ENCODE data around the gene RFFL.

DNA sequence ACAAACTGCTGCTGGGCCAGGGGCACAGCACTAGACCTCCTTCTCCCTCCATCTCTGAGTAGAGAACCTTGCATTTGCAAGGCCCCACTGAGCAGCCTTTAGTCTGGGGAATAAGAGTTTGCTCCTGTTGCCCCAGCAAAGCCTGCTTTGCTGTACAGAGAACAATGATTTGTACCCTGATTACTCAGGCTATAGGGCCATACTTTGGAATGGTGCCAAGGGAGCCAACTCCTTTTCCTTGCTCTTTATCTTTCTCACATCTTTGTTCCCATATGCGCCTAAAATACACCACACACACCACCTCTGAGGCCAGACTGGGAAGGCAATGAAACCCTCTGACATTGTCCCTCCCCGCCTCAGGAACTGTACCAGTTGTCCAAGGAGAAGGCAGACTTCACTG, 62.0 kb downstream of the RFFL start:
- TF ChIP-seq ZNF263 (CRISPR knock-in tag; IDR thresholded peaks at IDR 0.05; ENCODE audit: low read depth) (no peak), FOXP1 (CRISPR knock-in tag; IDR thresholded peaks at IDR 0.05; ENCODE audit: borderline replicate concordance) (no peak)

All from WTC11 (cell line).